Fibroblast of lung (primary cell): ENCODE results near the gene BCL11A. TPM values are rescaled to one million over a fixed set of nuclear protein-coding genes. Genes with fewer than 3 reads are reported as not detected.

Source experiments
- DNase-seq, 2 donors: peaks; one replicate each; pipeline versions ENCODE4 v3.0.0 to v3.0.0-alpha.2; 2010; ENCODE audit warnings: low read depth in 2 of 2
- H2AFZ ChIP-seq: 2 replicates; pipeline ENCODE4 v1.5.1; 2012; ENCODE audit warnings: low read length, control low read depth, inconsistent platforms
- H3K27ac ChIP-seq: 2 replicates; pipeline ENCODE4 v1.5.1; 2011; ENCODE audit warnings: low read length, control low read depth; ENCODE audit not compliant: insufficient read depth
- H3K27me3 ChIP-seq: 2 replicates; pipeline ENCODE4 v1.5.1; 2011; ENCODE audit warnings: mild to moderate bottlenecking, low read length; ENCODE audit not compliant: control insufficient read depth, insufficient read depth
- H3K36me3 ChIP-seq: 2 replicates; pipeline ENCODE4 v1.5.1; 2011; ENCODE audit warnings: low read length; ENCODE audit not compliant: control insufficient read depth, insufficient read depth
- H3K4me1 ChIP-seq: 2 replicates; pipeline ENCODE4 v1.5.1; 2011; ENCODE audit warnings: low read length; ENCODE audit not compliant: control insufficient read depth, insufficient read depth; ENCODE audit errors: extremely low read depth
- H3K4me2 ChIP-seq: 2 replicates; pipeline ENCODE4 v1.5.1; 2011; ENCODE audit warnings: low read length, control low read depth; ENCODE audit not compliant: insufficient read depth; ENCODE audit errors: extremely low read depth
- H3K4me3 ChIP-seq, 4 experiments: fragments of 200-600 bp in 1 of 4; sonication (generic) in 1 of 4; replicated peaks in 1 of 4; 2 replicates each; pipeline ENCODE4 v1.5.1; 2011 to 2016; ENCODE audit warnings: low read length in 4 of 4, low read depth in 3 of 4, mild to moderate bottlenecking in 3 of 4, control low read depth in 2 of 4, inconsistent platforms in 1 of 4, mixed read lengths in 1 of 4; ENCODE audit not compliant: insufficient read depth in 1 of 4; ENCODE audit errors: control extremely low read depth in 1 of 4
- H3K79me2 ChIP-seq: 2 replicates; pipeline ENCODE4 v1.5.1; 2012; ENCODE audit warnings: mild to moderate bottlenecking, low read length, inconsistent platforms; ENCODE audit not compliant: control insufficient read depth, insufficient read depth
- H3K9ac ChIP-seq: 2 replicates; pipeline ENCODE4 v1.5.1; 2011; ENCODE audit warnings: mild to moderate bottlenecking, low read length, control low read depth; ENCODE audit not compliant: insufficient read depth
- H3K9me3 ChIP-seq: 2 replicates; pipeline ENCODE4 v1.5.1; 2012; ENCODE audit warnings: low read depth, low read length; ENCODE audit not compliant: control insufficient read depth, insufficient read depth
- H4K20me1 ChIP-seq: 2 replicates; pipeline ENCODE4 v1.5.1; 2011; ENCODE audit warnings: low read length; ENCODE audit not compliant: control insufficient read depth, insufficient read depth; ENCODE audit errors: extremely low read depth
- EZH2 ChIP-seq: IDR thresholded peaks from 2 replicates; pipeline ENCODE4 v1.5.1; 2012; ENCODE audit warnings: low read length, control low read depth, mild to moderate bottlenecking; ENCODE audit errors: missing control alignments
- polyA plus RNA-seq, 2 donors: library from polyadenylated mRNA; depleted of rRNA in 1 of 2; stranded (reverse) in 1 of 2; unstranded in 1 of 2; fragments of >200 nt; gene quantifications; 2 replicates each; pipeline ENCODE4 v1.2.1, GENCODE V29; 2011 to 2012; ENCODE audit warnings: missing spikeins in 1 of 2
- total RNA-seq: library from RNA; depleted of rRNA; stranded (reverse); fragments of >200 nt; gene quantifications from 2 replicates; pipeline ENCODE4 v1.2.1, GENCODE V29; 2014
- TF ChIP-seq, protein P1 (sequence below), 2 donors: IDR thresholded peaks in 1 of 2; conservative IDR thresholded peaks in 1 of 2; 1 replicate in 1 of 2; 2 replicates in 1 of 2; pipeline ENCODE4 v1.5.1; 2011 to 2012; ENCODE audit warnings: low read length in 2 of 2, control low read depth in 1 of 2, inconsistent platforms in 1 of 2, low read depth in 1 of 2, mild to moderate bottlenecking in 1 of 2

The BCL11A gene
- total and polyA plus RNA-seq, 2 donors (not counting 1 experiment from before 2014, with no cell fraction given): 0.09 to 0.17 TPM

DNA sequence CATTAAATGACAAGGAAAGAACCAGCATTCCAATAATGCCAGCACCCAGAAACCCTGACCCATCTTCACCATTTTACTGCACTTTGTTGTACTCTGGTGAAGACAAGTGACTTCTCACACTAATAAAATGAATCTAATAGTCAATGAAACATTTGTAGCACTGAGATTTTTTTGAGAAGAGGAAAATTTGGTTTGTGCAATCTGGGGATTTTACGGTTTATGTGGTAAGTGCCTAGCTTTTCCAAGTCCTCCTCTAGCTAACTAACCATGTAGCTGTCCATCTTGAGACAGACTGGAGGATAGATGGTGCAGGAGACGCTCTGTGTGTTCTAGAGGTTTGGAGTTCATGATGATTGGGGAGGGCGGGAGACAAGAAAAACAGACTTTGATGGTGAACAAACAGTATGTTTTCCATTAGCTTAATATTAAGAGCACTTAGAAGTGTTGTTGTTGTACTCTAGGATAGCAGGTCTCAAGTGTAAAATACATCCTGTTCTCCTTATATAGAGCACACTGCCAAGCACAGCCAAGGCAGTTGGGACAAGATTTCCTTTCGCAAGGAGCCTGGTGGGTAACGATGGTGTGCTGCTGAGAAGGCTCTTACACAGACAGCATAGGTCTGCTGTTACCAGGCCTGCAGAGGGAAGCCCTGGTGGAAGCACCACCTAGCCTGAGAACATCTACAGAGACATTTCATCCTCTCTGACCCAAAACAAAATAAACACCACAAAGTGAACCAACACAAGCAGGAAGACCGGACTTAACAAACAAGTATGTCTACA lies 83.7 kb downstream of the BCL11A start:
- H3K27me3 ChIP-seq: no peaks in the 10 kb centered on the region
- DNase-seq: no peak
- H3K27ac ChIP-seq: no peak overlapping the region
- TF ChIP-seq EZH2: no peak
- TF ChIP-seq, protein P1, sequence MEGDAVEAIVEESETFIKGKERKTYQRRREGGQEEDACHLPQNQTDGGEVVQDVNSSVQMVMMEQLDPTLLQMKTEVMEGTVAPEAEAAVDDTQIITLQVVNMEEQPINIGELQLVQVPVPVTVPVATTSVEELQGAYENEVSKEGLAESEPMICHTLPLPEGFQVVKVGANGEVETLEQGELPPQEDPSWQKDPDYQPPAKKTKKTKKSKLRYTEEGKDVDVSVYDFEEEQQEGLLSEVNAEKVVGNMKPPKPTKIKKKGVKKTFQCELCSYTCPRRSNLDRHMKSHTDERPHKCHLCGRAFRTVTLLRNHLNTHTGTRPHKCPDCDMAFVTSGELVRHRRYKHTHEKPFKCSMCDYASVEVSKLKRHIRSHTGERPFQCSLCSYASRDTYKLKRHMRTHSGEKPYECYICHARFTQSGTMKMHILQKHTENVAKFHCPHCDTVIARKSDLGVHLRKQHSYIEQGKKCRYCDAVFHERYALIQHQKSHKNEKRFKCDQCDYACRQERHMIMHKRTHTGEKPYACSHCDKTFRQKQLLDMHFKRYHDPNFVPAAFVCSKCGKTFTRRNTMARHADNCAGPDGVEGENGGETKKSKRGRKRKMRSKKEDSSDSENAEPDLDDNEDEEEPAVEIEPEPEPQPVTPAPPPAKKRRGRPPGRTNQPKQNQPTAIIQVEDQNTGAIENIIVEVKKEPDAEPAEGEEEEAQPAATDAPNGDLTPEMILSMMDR (conservative IDR thresholded peaks at IDR 0.05 in 1 of 2, IDR thresholded peaks at IDR 0.05 in 1 of 2; ENCODE audit: low read depth in 1 of 2, low read length in 2 of 2): no peak
- no peaks in the 10 kb centered on the region for H3K79me2 ChIP-seq
- H3K9ac ChIP-seq: no peak overlapping the region
- no peaks in the 10 kb centered on the region for H3K9me3 ChIP-seq
- H3K4me2 ChIP-seq: no peak overlapping the region
- H3K4me1 ChIP-seq: no peaks in the 10 kb centered on the region
- no peak overlapping the region for H3K4me3 ChIP-seq
- no peaks in the 10 kb centered on the region for H4K20me1 ChIP-seq
- no peak overlapping the region for H2AFZ ChIP-seq
- H3K36me3 ChIP-seq: no peaks in the 10 kb centered on the region

DNA sequence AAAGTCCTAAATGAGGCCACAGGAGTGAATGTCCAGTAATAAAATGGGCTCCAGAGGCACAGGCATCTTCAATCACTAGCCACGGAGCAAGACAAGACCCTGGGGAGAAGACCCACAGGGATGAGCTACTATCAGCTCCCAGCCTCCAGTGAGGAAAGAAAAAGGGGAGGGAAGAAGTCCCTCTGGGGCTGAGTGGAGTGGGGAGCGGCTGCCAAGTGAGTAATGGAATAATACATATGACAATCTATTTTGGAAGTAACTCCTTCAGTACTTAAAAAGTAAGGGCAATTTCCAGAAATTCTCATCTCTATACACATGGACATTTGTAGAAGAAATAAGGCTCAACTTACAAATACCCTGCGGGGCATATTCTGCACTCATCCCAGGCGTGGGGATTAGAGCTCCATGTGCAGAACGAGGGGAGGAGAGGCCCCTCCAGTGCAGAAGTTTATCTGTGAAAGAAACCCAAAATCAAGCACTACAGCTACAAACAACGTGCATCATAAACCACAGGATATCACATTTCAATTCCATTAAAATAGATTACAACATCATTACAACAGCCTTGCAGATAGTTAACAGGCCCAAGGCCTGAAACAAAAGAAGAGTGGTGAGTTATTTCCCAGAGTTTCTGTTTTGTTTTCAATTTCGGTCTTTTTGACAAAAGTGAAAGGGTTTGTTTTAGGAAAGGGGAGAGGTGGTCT lies 84.9 kb downstream of the BCL11A start:
- Histone ChIP-seq H3K36me3 (no peaks in the 10 kb centered on the region), H3K4me1 (no peaks in the 10 kb centered on the region), H4K20me1 (no peaks in the 10 kb centered on the region), H3K27ac (no peak overlapping the region), H3K27me3 (no peaks in the 10 kb centered on the region), H3K9me3 (no peaks in the 10 kb centered on the region), H3K4me3 (no peak overlapping the region), H3K4me2 (no peak overlapping the region), H3K79me2 (no peaks in the 10 kb centered on the region), H2AFZ (no peak overlapping the region), H3K9ac (no peak overlapping the region)
- TF ChIP-seq, protein P1 (conservative IDR thresholded peaks at IDR 0.05 in 1 of 2, IDR thresholded peaks at IDR 0.05 in 1 of 2; ENCODE audit: low read depth in 1 of 2, low read length in 2 of 2): no peak
- TF ChIP-seq EZH2: no peak
- peak; percentile 35 to 50 for DNase-seq

DNA sequence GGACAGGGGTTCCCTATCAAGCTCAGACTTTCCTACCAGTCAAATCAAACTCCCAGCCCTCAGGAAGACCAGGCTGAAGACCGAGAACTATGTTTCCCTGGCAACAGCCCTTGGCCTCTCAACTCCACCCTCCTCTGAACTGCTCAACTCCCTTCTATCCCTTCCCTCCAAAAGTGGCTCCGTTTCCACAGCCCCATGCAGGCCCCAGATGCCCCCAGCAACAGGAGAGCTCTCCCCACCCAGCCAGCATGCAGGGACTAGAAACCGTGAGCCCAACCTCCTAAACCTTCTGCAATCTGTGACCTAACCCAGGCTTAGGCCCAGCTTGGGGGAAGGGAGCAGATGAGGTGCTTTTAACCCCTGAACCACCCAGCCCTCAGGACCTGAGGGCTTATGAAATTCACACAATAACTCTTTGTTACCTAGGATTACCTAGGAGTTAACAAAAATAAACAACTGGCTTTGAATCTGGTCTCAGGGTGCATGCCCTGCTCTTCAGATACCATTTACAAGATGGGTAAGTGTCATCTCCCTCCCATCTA lies 87.2 kb downstream of the BCL11A start:
- DNase-seq: no peak
- Histone ChIP-seq H3K36me3 (no peaks in the 10 kb centered on the region), H3K27ac (no peak overlapping the region), H3K9ac (no peak overlapping the region), H4K20me1 (no peaks in the 10 kb centered on the region), H3K27me3 (no peaks in the 10 kb centered on the region), H3K4me1 (no peaks in the 10 kb centered on the region), H3K4me3 (no peak overlapping the region), H3K79me2 (no peaks in the 10 kb centered on the region), H2AFZ (no peak overlapping the region), H3K4me2 (no peak overlapping the region), H3K9me3 (no peaks in the 10 kb centered on the region)
- TF ChIP-seq, protein P1 (conservative IDR thresholded peaks at IDR 0.05 in 1 of 2, IDR thresholded peaks at IDR 0.05 in 1 of 2; ENCODE audit: low read depth in 1 of 2, low read length in 2 of 2): no peak
- no peak for TF ChIP-seq EZH2
